Measurements from ENCODE around the gene IFT88.

The IFT88 gene, protein sequence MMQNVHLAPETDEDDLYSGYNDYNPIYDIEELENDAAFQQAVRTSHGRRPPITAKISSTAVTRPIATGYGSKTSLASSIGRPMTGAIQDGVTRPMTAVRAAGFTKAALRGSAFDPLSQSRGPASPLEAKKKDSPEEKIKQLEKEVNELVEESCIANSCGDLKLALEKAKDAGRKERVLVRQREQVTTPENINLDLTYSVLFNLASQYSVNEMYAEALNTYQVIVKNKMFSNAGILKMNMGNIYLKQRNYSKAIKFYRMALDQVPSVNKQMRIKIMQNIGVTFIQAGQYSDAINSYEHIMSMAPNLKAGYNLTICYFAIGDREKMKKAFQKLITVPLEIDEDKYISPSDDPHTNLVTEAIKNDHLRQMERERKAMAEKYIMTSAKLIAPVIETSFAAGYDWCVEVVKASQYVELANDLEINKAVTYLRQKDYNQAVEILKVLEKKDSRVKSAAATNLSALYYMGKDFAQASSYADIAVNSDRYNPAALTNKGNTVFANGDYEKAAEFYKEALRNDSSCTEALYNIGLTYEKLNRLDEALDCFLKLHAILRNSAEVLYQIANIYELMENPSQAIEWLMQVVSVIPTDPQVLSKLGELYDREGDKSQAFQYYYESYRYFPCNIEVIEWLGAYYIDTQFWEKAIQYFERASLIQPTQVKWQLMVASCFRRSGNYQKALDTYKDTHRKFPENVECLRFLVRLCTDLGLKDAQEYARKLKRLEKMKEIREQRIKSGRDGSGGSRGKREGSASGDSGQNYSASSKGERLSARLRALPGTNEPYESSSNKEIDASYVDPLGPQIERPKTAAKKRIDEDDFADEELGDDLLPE

DNA sequence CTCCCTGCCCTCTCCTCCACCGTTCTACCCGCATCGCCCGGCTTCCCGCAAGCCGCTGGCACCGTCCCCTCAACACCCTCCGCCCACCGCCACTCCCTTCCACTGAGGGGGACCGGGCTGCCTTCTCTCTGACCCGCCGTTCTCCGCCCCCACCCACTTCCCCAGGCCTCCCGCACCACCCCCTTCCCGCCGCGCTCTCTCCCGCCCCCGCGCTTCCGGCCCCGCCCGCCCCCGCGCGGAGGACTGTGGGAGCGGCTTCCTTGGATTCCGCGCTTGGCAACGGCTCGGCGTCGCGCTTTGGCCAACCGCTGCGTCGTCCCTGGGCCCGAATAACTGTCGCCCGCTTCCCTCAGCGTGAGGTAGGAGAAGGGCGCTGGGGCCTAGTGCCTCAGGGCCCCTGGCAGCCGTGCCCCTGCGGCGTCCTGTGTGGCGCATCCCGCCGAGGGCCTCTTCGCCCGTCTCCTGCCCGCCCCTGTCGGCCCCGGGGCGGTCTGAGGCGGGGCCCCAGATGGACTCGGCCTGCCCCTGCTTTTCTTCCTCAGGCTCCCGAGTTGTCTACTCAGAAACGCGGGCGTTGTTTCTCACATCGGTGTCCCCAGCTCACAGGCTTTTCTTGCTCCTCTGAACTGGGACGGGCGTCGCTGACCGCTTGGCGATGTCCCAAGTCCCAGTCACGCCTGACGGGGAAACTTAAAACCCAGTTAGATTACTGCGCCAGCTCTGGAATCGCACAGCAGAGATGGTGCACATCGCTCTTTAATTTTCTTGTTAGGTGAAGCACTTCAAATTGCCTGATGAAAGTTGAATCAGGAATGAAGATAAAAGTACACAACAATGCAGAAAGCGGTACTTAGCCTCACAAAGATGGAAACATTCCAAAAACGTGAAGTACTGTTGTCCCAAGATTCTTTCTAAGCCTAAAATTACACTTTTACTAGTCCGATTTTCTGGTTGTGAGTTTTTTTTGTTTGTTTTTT is at the start of gene IFT88:
Gene IFT88, plus strand, starts transcription at position 260 of the 977 bp plus-strand sequence. CDS start 7,229 bp downstream, outside the sequence.
- peak; percentile 87 for DNase-seq

DNA sequence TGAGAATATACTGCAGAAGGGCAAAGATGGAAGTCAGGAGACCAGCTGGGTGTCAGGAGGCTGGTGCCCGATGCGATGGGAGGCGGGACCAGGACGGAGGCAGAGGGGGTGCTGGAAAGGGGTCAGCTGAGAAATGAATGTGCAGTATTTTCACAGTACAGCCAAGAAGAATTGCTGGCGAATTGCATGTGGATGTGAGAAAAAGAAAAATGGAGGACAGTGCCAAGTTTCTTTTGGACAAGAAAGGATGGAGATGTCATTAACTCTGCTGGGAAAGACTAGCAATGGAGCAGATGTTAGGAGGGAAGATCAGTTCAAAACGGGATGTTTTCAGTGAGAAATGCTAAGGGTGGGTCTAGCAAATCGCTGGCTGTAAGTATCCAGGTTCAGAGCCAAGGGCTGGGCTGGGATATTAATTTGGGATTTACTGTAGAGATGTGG is 48.3 kb upstream of the IFT88 start:
- DNase-seq, result no peak

DNA sequence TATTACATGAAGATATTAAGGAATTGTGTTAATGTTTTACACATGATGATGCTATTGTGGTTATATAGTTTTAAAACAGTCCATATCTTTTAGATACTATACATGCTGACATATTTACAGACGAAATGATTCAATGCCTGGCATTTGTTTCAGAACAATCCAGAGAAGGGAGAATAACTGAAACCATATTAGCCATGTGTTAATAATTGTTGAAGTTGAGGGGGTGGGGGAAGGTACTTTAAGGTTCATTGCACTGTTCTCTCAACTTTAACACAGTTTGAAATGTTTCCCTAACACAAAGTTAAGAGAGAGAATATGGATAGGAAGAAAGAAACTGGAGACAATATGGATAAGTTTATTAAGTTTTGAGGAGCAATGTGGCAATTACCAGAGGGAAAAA is 47.1 kb upstream of the IFT88 start:
- no peak for DNase-seq

DNA sequence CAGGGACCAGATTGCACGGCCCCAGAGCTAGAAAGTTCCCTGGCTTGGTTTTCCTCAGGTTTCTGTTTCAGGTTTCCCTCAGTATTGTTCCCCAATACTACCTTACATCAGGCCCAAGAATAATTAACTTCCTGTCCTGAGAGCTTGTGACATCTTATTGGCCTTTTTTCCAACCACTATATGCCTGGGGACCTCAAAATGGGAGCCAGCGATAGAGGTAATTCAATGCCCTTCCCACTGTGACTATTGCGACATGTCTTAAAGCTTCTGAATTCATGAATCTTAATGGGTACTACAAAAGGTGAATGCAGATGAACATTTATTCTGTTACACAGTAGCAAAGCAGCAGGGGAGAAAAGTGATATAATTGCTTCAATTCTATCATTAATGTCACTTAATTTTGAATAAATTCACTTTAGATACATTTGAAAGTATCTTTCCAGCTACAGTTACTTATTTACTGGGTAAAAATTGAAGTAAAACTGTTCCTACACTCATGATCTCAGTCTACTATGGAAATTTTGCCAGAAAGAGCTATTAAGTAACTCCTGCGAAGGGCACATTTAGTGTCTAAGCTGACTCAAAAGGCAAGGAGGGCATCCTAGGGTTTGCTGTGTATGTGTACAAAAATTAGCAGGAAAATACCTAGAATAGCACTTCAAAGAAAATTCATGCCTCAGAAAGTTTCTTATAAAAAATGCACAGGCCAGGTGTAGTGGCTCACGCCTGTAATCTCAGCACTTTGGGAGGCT is 45.4 kb upstream of the IFT88 start:
- DNase-seq, result no peak

DNA sequence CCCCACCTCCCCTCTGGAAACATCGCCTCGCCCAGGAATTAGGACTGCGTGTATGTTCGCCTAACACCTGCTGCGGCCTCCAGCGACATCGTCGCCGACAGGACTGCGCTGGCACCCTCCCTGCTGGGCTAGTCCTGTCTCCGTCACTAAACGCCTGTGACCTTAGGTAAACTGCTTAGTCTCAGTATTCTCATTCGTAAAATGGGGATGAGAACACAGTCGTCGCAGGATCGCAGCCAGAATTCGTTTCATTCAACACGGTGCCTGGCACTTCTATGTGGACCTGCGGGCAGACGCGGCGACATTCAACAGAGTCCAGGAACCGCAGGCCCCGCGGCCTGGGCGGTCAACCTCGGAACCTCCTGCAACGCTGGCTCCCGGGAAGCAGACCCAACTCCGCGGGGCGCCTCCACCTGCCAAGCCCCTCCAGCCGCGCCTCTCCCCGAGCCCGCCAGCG is 41.8 kb upstream of the IFT88 start:
- DNase-seq, result peak; percentile 49

DNA sequence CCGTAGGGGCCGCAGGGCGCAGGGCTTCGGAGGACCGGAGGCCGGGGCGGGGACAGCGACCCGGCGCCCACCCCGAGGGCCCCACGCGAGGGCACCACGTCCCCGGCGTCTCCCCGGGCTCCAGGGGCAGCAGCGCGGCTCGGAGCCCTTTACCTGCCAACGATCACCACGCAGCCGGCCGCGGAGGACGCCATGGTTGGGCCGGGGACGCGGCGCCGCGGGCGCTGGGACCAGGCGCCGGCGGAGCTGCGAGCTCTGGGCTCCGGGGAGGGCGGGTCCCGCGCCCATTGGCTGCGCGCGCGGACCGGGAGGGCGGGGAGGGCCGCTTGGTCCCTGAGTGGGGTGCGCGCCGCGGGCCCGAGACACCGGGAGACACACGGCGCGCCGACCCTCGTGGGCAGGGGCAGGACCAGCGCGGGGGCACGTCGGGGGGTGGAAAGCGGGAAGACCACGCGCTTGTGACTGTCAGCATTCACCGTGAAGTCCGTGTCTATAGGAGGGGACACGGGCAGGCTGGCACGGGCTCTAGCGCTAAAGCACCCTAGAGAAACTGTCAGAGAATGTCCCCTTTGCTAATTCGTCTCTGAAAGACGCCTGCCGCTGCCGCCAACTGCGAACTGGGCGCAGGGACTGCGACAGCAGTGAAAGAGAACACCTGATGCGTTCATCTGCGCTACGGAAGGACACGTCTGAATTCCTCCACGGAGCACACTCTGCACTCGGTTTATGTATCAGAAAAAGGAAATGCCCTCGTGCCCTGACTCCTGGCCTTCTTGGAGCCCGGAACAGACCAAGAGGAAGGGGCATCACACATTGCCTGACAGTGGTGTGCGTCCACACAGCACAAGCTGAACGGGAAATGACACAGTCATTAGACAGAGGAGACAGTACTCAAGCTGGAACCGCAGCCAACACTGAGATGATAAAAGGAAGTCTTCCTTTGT is 41.1 kb upstream of the IFT88 start, which contains the start of gene CRYL1:
Gene CRYL1, minus strand, starts transcription at position 257 of the 944 bp plus-strand sequence. Its CDS starts 63 bp downstream, at position 194.
- peak; percentile 76 for DNase-seq

DNA sequence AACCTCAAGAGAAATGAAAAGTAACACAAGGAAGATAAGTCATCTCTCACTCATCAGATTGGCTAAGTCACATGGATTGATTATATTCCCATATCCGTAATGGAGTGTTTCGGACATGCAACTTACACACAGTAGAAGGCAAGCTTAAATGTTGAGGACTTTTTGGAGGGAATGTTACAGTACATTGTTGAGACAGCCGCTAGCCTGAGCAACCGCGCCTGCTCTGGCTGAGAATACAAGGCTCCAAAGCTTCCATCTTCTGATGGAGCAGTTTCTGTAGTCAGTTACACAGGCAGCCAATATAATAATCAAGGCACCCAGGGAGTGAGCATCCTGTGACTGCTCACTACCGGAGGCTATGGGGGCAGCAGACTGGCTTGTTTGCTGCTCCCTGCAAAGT is 40.3 kb upstream of the IFT88 start:
- DNase-seq, result no peak

DNA sequence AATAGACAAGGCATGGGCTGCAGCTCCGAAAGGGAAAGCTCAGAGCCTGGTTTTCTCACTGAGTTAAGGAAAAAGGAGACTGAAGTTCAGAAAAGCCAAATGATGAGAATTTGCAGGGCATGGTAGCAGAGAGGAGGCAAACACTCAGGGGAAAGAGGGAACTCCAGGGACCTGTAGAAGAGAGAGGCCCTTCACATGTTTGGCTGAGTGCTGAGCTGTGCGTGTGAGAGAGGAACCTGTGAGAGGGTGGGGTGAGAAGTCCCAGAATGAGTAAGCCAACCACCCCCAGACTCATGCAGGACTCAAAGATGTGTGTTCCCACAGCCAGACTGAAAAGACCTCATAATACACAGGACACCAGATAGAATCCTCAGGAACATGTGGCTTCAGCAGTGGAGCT is 38.5 kb upstream of the IFT88 start:
- peak; percentile 32 for DNase-seq

DNA sequence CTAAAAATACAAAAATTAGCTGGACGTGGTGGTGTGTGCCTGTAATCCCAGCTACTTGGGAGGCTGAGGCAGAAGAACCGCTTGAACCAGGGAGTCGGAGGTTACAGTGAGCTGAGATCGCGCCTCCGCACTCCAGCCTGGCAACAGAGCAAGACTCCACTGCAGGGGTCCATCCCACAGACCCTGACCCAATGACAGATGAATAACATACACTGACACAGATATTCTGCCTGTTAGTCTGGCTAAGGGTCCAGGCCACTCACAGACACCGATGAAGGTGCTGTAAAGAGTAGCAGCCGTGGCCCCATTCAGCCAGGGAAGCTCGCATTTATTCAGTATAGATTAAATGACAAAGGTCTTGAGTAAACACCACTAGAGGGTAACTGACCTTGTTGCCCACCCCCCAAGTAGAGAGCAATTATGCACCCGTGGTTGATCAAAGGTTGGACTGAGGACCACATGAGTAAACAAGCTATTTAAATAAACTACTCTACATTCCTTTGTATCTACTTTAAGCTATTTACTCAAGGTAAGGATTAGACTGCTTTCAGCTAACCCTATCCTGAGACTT is 32.8 kb upstream of the IFT88 start:
- no peak for DNase-seq

DNA sequence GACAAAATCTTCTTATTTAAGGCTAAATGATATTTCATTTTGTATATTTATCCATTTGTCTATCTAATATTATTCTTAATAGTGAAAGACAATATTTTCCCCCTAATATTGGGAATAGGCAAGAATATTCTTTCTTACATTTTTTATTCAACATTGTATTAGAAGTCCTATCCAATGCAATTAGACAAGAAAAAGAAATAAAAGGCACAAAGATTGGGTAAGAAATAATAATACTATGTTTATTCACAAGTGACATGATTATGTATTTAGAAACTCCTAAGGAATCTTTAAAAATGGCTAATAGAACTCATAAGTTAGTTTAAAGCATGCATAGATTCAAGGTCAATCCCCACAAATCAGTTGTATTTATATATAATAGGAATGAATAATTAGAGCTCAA is 30.0 kb upstream of the IFT88 start:
- DNase-seq, result no peak

DNA sequence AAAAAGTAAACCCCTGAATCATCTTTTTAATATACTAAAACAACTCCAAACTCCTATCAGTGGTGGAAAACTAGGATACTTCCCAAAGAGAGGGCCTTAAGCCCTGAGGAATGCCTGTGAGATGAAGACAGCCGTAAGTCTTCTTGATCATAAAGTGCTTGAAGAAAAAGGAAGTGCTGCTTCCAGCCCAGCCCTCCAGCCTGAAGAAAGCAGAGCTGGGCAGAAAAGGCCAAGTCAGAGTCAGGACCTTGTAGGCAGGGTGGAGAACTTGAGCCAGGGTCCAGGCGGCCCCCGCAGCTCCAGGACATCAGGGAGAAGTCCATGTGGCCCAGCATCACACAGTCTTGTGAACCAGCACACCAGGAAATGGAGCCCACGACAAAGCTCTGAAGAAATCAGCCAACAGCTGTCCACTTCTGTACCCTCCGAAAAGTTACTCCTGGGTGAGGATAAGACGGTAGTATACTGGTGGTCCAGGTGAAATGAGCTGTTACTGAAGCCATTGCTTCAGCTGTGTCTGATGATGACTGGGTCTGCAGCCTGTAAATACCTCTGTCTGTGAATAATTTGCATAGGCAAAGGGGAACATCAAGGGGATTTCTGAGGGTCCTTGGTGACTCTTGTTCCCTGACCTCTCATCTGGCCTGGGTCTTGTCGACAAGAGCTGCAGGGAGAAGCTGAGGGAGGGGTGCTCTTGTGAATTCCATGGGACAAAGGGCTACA is 22.6 kb upstream of the IFT88 start:
- DNase-seq, result no peak

DNA sequence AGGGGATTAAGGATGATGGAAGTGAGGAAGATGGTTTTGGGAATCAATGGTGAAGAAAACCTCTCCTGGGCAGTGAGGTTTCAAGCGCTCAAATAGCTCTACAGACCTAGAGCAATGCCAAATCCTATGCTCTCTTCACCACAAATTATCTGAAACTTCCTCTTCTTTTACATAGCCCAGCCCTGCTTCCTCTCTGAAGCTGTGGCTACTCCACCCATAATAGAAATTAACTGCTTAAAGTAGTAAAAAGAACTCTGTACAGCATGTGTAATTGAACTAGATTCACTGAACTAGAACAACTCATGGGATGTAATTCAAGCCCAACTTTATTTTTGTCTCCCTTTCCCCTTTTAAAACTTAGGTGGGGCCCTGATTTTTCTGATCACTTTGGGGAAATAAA is 20.4 kb upstream of the IFT88 start:
- DNase-seq, result no peak

DNA sequence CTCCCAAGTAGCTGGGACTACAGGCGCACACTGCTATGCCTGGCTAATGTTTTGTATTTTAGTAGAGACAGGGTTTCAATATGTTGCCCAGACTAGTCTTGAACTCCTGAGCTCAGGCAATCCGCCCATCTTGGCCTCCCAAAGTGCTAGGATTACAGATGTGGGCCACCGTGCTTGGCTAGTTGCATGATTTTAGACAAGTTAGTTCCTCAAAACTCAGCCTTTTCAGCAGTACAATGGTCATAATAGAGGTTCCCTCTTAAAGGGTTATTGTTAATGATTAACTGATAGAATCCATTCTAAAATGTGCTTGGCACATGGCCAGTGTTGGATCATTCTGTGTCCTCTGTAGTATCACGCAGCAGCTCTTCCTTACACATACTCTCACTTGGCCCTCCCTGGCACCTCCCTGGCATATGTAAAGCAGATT is 19.5 kb upstream of the IFT88 start:
- DNase-seq, result no peak

DNA sequence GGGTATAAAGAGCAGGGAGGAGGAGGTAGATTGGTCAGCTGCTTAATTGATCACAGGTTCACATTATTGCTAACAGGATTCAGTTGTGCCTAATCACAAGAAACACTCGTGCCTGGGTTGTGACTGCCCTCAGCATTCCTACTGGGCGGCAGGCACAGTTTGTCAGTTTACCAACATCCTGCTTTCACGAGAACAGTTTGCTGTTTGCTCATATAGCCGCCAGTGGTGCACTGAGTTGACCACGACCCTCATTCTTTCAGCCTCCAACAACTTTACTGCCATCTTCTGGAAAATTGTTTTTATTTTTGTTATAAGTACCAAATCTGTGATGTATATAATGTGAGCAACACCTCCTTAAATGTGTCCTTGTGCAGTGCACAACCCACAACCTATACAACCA is 16.2 kb upstream of the IFT88 start:
- DNase-seq, result no peak

DNA sequence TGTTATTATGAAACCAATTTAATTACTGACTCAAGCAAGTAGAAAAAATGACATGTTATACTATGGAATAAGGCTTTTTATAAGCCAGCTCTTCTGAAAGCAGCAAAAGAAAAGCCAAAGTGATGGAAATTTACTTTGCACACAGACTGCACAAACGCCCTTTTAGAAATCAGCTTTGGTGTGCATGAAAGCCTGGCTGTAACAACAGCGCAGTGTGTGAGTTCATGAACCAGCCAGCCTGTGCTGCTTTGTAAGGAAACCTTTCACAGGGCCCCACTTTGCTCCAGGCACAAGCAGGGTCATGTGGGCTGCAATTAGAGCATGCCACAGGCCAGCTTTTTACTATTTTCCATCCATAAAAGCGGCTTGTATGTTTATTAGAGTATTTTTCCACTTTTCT is 13.6 kb upstream of the IFT88 start:
- no peak for DNase-seq

DNA sequence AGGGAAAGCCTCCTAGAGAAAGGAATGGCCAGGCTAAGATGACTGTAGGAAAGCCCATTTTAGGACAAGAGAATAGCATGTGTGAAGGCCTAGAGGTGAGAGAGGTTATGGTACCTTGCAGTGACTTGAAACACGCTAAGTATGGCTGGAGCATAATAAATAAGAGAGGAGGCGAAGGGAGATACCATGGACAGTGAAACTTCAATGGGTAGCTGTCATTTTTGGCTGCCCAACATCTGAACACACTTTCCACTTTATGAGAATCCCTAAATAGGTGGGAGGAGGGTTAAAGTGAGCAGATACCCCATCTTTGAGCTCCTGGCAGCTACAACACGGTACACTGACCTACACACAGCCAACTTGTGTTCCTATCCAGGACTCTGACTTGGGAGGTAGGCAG is 8.0 kb upstream of the IFT88 start:
- DNase-seq, result no peak

DNA sequence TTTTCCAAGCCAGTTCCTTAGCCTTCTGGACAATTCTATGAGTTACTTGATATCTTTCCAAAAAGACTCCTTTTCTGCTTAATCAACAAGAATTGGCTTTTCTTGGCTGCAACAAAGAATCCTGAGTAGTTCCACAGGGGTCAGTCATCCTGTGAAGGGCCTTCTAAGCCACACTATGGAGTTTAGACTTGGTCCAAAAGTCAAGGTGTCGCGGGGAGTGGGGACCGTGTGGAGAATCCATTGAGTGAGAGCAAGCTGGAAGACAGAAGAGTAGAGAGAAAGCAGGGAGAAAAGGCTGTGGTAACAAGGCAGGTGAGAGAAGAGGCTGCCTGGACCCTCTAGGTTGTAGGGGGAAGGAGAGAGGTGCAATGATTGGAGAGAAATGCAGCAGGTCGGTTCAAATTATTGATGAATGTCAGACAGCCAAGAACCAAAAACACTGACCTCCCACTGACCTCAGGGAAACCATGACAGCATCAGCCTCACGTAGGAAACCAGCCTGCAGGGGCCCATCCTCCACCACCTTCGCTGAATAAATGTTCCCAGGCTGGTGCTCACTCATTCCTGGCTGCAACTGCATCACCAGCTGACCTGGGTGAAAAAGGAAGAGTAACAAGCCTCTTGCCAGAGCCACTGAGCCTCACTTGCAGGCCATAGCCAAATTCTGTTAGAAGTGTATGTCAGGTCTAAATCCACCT is 7.1 kb upstream of the IFT88 start:
- DNase-seq, result no peak

DNA sequence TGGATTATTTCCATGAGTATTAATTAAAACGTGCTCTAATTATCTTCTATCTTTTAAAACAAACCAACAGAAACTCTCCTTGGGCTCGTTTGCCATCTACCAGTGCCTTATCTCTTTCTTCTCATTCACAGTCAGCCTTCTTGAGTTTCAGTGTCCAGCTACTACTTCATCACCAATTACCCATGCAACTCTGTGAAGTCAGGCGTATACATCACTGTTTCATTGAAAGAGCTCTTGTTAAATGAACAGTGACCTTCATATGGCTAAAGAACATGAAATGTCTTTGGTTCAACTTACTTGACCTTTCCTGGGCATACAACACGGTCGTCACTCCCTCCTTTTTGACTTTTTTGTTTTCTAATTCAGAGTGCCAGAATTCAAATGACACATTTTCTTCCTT is 5.2 kb upstream of the IFT88 start:
- DNase-seq, result no peak

Measured in stimulated activated CD8-positive, alpha-beta memory T cell treated with anti-CD3 and anti-CD28 coated beads, Interleukin-4, amount 100 ng/mL, for 48 hours (primary cell).